Left renal cortex interstitium (tissue), 4 donors: ENCODE data around the gene EXD2. TPM values are rescaled to one million over a fixed set of nuclear protein-coding genes. Genes with fewer than 3 reads are reported as not detected.
"Not testable (repeated sequence)": the region's sequence is repeated elsewhere in the genome, so short reads cannot be mapped to it uniquely, and the experiment has no call there.

Source experiments
- DNase-seq, 4 donors: peaks; one replicate each; pipeline ENCODE4 v3.0.0-alpha.2; 2013; ENCODE audit warnings: low read depth in 4 of 4, low spot score in 2 of 4, missing footprints in 1 of 4
- polyA plus RNA-seq, 4 donors: library from polyadenylated mRNA; unstranded; fragments of 120-200 nt; gene quantifications; one replicate each; pipeline ENCODE4 v1.2.1, GENCODE V29; 2013; ENCODE audit not compliant: insufficient read length in 4 of 4

Gene EXD2, protein sequence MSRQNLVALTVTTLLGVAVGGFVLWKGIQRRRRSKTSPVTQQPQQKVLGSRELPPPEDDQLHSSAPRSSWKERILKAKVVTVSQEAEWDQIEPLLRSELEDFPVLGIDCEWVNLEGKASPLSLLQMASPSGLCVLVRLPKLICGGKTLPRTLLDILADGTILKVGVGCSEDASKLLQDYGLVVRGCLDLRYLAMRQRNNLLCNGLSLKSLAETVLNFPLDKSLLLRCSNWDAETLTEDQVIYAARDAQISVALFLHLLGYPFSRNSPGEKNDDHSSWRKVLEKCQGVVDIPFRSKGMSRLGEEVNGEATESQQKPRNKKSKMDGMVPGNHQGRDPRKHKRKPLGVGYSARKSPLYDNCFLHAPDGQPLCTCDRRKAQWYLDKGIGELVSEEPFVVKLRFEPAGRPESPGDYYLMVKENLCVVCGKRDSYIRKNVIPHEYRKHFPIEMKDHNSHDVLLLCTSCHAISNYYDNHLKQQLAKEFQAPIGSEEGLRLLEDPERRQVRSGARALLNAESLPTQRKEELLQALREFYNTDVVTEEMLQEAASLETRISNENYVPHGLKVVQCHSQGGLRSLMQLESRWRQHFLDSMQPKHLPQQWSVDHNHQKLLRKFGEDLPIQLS
- 10 to 100 TPM; 18.9 to 36.4 (median 33.4) TPM for polyA plus RNA-seq

- peak; percentile 72 to 85 (median 79) for DNase-seq
Measured at GRCh38 chr14:69191340-69192111, at the start of gene EXD2. Gene EXD2, plus strand, starts transcription at chr14:69191498. Its CDS starts 17,973 bp downstream, at chr14:69209471.

GRCh38 chr14:69141550-69141949, 49.7 kb upstream of the EXD2 start:
- no peak for DNase-seq

DNA sequence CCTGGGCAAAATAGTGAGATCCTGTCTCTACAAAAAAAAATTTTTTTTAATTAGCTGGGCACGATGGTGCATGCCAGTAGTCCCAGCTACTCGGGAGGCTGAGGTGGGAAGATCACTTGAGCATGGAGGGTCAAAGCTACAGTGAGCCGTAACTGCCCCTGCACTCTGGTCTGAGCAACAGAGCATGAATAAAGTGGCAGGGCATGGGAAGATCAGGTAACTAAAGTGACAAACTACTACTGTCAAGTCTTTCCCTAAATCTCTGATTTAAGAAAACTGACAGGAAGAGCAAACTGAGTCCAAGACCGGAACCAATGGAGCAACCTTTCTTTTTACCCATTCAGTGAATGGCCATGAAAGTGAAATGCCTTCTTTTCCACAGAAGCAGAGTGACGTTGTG, 49.2 kb upstream of the EXD2 start:
- peak in 1 of 4 donors; percentile 12 for DNase-seq

DNA sequence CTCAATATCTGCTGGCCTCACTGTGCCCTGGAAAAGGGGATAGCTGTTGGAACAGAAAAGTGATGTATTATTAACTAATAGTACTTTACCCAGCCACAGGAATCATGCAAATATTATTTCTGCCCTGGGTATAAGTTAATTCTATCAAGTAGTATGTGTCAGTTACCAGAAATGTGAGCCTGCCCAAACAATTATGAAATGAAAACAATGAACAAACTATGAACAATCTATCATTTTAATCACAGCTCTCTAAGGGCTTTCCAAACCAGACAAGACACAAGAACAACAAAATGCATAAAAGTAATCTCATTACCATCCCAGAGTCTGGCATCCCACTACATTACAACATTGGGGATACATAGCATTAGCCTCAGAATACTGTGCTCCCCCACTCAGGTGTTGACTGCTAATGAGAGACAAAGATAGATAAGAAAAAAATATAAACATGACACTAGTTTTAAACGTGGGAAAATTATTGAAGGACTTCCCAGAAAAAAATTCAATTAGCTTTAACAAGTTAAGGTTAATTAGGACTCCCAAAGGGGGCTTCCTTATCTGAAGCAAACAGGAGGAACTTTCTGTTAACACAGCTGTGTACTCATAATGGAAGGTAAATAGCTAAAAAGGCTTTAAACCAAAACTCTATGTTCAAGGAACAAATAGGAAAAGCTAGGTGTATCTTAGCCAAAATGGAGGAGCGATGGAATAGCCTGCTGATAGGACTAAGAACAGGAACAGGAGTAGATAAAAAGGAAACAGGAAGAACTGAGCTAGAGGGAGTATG, 41.6 kb upstream of the EXD2 start:
- DNase-seq, result no peak

GRCh38 chr14:69151458-69152180, 39.7 kb upstream of the EXD2 start:
- peak in 2 of 4 donors; percentile 50 to 61 for DNase-seq

- DNase-seq, result peak in 3 of 4 donors; percentile 45 to 53 (median 49)
Measured at GRCh38 chr14:69152181-69152901, 39.0 kb upstream of the EXD2 start.

GRCh38 chr14:69152902-69153151, 38.5 kb upstream of the EXD2 start, which contains the start of gene DCAF5:
Gene DCAF5, minus strand, starts transcription at chr14:69153119. Its CDS starts 141 bp downstream, at chr14:69152978.
- no peak for DNase-seq

DNA sequence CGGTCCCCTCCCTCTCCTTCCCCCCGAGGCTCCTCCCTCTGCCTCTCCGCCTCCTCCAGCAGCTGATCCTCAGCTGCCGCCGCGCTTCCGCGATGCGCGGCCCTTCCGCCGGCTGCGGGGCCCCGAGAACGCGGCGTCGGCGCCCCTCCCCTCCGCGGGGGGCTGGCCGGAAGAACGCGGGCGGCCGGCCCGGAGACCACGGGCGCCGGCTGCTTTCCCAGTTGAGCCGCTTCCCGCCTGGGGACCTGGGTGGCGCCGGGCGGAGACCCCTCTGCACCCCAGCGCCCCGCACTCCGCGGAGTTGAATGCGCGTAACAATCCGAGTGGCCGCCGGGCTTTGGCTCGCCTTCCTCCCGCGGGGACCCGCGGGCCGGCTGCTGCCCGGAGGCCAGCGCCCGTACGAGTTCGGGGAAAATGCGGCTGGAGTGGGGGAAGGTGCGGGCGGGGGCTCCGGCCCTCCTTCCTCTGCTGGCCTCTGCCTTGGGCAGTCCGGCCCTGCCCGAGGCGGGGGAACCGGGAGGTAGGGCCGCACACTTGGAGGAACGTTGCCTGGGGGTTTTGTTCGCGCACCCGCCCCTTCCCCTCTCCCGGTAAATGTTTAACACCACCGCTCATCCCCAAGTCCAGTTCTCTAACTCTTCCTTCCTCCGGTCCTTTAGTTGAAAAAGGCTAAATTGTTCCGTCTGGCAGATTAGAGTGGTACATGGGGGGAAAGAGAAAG, 38.0 kb upstream of the EXD2 start:
- peak in 3 of 4 donors; percentile 55 to 87 (median 84) for DNase-seq

DNA sequence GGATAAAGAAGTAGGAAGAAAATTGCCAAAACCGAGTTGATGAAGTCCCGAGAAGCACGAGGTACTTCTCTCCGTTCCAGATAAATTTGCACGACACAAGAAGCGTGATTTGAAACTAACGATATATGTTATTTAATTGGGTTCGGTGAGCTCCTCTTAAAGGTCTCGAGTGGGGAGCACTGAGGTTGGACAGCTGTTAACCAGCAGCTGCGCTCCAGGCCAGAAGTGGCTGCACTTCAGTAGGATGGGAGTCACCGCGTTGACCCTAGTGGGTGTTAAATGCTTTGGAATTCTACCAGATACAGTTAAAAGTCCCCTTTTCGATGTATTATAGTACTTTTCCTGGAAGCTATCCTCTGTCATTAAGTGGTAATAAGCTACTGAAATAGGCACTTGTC, 37.4 kb upstream of the EXD2 start:
- DNase-seq, result no peak

GRCh38 chr14:69154779-69155178, 36.5 kb upstream of the EXD2 start:
- peak in 1 of 4 donors; percentile 13 for DNase-seq

DNA sequence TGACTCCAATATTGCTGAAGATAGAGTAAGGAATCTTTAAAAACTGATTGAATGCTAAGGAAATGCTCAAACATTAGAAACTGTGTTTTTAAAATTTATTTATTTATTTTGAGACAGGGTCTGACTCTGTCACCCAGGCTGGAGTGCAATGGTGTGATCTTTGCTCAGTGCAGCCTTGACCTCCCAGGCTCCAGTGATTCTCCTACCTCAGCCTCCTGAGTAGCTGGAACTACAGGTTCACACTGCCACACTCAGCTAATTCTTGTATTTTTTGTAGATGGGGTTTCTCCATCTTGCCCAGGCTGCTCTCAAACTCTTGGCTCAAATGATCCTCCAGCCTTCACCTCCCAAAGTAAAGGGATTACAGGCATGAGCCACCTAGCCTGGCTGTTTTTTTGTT, 35.1 kb upstream of the EXD2 start:
- no peak for DNase-seq

DNA sequence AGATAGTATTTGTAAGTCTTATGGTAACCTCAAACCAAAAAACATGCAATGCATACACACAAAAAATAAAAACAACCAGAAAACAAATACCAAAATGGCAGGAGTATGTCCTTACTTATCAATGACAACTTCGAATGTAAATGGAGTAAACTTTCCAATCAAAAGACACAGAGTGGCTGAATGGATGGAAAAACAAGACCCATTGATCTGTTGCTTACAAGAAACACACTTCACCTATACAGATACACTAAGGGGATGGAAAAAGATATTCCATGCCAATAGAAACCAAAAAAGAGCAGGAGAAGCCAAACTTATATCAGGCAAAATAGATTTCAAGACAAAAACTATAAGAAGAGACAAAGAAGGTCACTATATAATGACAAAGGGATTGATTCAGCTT, 29.7 kb upstream of the EXD2 start:
- DNase-seq, result no peak

DNA sequence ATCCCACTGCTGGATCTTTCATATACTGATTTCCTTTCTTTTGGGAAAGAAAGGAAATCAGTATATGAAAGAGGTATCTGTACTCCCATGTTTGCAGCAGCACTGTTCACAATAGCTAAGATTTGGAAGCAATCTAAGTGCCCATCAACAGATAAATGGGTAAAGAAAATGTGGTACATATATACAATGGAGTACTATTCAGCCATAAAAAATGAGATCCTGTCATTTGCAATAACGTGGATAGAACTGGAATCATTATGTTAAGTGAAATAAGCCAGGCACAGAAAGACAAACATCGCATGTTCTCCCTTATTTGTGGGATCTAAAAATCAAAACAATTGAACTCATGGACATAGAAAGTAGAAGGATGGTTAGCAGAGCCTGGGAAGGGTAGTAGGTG, 25.5 kb upstream of the EXD2 start:
- DNase-seq, result not testable (repeated sequence)

DNA sequence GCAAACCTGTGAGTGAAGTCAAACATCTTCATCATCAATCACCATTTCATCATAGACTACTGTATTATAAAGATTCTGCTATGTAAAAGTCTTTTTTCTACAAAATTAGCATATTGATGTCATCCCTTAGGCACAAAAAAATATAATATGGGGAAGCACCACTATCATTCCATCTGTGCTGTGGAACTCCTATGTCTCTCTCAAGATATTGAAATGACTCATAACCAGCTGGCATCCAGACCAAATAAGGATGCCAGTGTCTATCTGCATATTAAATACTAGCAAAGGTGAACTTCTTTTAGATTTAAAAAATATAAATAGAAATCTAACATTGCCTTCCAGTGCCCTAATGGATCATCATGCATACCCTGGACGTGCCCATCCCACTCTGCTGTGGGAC, 20.5 kb upstream of the EXD2 start:
- no peak for DNase-seq

GRCh38 chr14:69171569-69171968, 19.7 kb upstream of the EXD2 start:
- DNase-seq, result no peak

- DNase-seq, result no peak
Measured at GRCh38 chr14:69175130-69175529, 16.2 kb upstream of the EXD2 start.

DNA sequence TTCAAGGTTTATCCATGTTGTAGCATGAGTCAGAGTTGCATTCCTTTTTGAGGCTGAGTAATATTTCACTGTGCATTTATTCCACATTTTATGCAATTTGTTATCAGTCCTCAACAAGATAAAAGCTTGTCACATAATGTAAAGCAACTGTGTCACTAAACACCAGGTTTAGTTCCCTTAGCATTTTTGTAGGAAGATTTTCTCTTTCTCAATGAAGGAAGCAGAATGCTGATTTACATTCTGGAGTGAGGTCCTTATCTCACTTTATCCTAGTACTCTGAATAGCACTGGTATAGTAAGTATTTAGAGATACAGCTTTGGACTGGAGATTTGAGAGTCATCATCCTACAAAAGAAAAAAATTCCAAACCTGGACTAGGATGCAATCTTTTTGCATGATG, 9.8 kb upstream of the EXD2 start:
- DNase-seq, result no peak

DNA sequence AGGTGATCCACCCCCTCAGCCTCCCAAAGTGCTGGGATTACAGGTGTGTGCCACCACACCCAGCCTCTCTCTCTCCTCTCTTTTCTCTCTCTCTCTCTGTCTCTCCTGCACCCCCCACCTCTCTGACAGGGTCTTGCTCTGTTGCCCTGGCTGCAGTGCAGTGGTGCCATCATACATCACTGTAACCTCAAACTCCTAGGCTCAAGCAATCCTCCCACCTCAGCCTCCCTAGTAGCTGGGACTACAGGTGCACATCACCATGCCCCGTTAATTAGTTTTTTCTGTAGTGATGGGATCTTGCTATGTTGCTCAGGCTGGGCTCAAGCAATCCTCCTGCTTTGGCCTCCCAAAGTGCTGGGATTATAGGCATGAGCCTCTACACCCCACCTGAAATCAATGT, 8.7 kb upstream of the EXD2 start:
- not testable (repeated sequence) for DNase-seq

DNA sequence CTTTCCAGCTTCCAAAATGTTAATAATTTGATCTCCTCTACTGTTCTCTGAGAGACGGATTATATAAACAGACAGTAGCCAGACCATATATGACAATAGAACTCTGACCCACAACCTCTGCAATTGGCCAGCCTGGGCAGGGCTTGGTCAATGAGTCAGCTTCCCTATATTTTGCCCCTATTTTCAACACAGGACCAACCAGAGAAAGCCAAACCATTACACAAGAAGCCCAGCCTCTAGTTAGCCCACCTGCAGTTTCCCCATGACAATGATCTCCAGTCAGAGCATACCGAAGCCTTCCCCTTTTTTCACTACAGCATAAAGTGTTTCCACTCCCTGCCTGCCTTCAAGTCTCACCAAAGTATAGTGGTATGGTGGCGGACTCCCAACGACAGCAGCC, 7.6 kb upstream of the EXD2 start:
- DNase-seq, result no peak
